ENCODE data around the gene SLC4A1.
A peak's percentile ranks its signal among the peaks of the same experiment; 100 is the strongest.

SLC4A1 gene

GRCh38 chr17:44260296-44260695 is 7.6 kb downstream of the SLC4A1 start:
- Histone ChIP-seq H3K27me3 (ENCODE audit: control insufficient read depth in 3 of 3, insufficient read depth in 3 of 3, low read depth in 1 of 3, low read length in 3 of 3) (peaks cover 0 to 73% (median 3%) of the 10 kb centered on the region in 3 experiments), H2BK15ac (ENCODE audit: low read length) (no peak overlapping the region), H2AK5ac (ENCODE audit: low read depth, low read length) (no peak overlapping the region), H4K91ac (ENCODE audit: low read depth, low read length, poor library complexity) (no peak overlapping the region), H3K9me3 (replicated peaks in 1 of 2; ENCODE audit: control insufficient read depth in 2 of 2, insufficient read depth in 1 of 2, low read depth in 1 of 2, low read length in 2 of 2) (no peaks in the 10 kb centered on the region), H3K14ac (ENCODE audit: low read length) (peak overlapping the region; percentile 25), H3K79me1 (ENCODE audit: low read depth, low read length) (no peaks in the 10 kb centered on the region), H3K27ac (replicated peaks; ENCODE audit: low read length) (no peak overlapping the region), H2AFZ (ENCODE audit: low read length) (no peak overlapping the region), H3K4ac (ENCODE audit: low read length) (no peak overlapping the region), H2BK5ac (ENCODE audit: low read length) (no peak overlapping the region), H3K4me1 (ENCODE audit: control insufficient read depth in 2 of 2, insufficient read depth in 1 of 2, low read depth in 1 of 2, low read length in 2 of 2) (no peaks in the 10 kb centered on the region), H2BK12ac (ENCODE audit: low read length) (no peak overlapping the region), H3K23ac (ENCODE audit: low read depth, low read length, poor library complexity) (no peak overlapping the region), H3K9ac (ENCODE audit: low read depth, low read length, poor library complexity) (no peak overlapping the region), H4K8ac (ENCODE audit: low read depth, low read length) (no peak overlapping the region), H2BK120ac (ENCODE audit: low read depth, low read length) (no peak overlapping the region), H3K4me2 (ENCODE audit: insufficient read depth, low read length, poor library complexity, severe bottlenecking) (no peak overlapping the region), H3K36me3 (replicated peaks in 1 of 2; ENCODE audit: control insufficient read depth in 2 of 2, insufficient read depth in 2 of 2, low read length in 2 of 2) (no peaks in the 10 kb centered on the region), H3K18ac (ENCODE audit: low read length) (peak overlapping the region; percentile 13), H3K4me3 (ENCODE audit: low read length in 2 of 2) (no peak overlapping the region)
- no CpG with 5 or more reads among the region's 6 CpGs for WGBS, 2 donors (ENCODE audit: extremely low coverage in 2 of 2, insufficient read length in 2 of 2, insufficient replicate concordance in 1 of 2)
- no peak for DNase-seq (ENCODE audit: low spot score)

DNA sequence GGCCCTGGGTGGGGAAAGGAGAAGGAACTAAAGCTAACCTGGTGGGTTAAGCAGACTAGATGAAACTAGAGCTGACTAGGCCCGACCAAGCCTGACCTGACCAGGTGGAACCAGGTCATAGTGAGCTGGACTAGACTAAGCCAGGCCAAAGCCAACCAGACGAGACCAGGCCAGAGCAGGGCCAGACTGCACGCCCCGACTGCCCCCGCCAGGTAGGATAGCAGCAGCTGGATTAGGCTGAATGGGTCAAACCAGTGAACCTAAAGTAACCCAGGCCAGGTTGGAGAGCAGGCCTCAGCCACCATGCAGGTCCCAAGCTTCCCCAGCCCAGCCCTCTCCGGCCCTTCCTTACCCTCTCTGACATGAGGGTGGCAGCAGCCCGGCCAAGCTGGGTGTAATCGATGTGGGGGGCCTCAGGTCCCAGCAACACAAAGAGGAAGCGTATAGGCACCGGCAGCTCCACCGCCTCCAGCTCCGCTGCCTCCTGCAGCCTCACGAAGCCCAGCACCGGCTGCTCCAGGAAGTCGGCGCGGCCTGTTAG is 9.1 kb downstream of the SLC4A1 start:
- H3K4me3 ChIP-seq (ENCODE audit: low read length in 2 of 2), result no peak overlapping the region
- H3K79me1 ChIP-seq (ENCODE audit: low read depth, low read length), result no peaks in the 10 kb centered on the region
- no peaks in the 10 kb centered on the region for H3K36me3 ChIP-seq (replicated peaks in 1 of 2; ENCODE audit: control insufficient read depth in 2 of 2, insufficient read depth in 2 of 2, low read length in 2 of 2)
- no CpG with 5 or more reads among the region's 17 CpGs for WGBS, 2 donors (ENCODE audit: extremely low coverage in 2 of 2, insufficient read length in 2 of 2, insufficient replicate concordance in 1 of 2)
- H2BK5ac ChIP-seq (ENCODE audit: low read length), result no peak overlapping the region
- H3K23ac ChIP-seq (ENCODE audit: low read depth, low read length, poor library complexity), result no peak overlapping the region
- H3K18ac ChIP-seq (ENCODE audit: low read length), result peak overlapping the region; percentile 3
- no peak overlapping the region for H2BK15ac ChIP-seq (ENCODE audit: low read length)
- H3K4ac ChIP-seq (ENCODE audit: low read length), result no peak overlapping the region
- peaks cover 0 to 83% (median 3%) of the 10 kb centered on the region in 3 experiments for H3K27me3 ChIP-seq (ENCODE audit: control insufficient read depth in 3 of 3, insufficient read depth in 3 of 3, low read depth in 1 of 3, low read length in 3 of 3)
- H3K9me3 ChIP-seq (replicated peaks in 1 of 2; ENCODE audit: control insufficient read depth in 2 of 2, insufficient read depth in 1 of 2, low read depth in 1 of 2, low read length in 2 of 2), result no peaks in the 10 kb centered on the region
- H3K14ac ChIP-seq (ENCODE audit: low read length), result peak overlapping the region; percentile 14
- no peak overlapping the region for H2AK5ac ChIP-seq (ENCODE audit: low read depth, low read length)
- no peak overlapping the region for H2BK12ac ChIP-seq (ENCODE audit: low read length)
- H3K27ac ChIP-seq (replicated peaks; ENCODE audit: low read length), result no peak overlapping the region
- H3K4me2 ChIP-seq (ENCODE audit: insufficient read depth, low read length, poor library complexity, severe bottlenecking), result no peak overlapping the region
- peak overlapping the region; percentile 7 for H3K9ac ChIP-seq (ENCODE audit: low read depth, low read length, poor library complexity)
- peak overlapping the region; percentile 74 for H2BK120ac ChIP-seq (ENCODE audit: low read depth, low read length)
- H3K4me1 ChIP-seq (ENCODE audit: control insufficient read depth in 2 of 2, insufficient read depth in 1 of 2, low read depth in 1 of 2, low read length in 2 of 2), result no peaks in the 10 kb centered on the region
- H4K8ac ChIP-seq (ENCODE audit: low read depth, low read length), result no peak overlapping the region
- H4K91ac ChIP-seq (ENCODE audit: low read depth, low read length, poor library complexity), result no peak overlapping the region
- DNase-seq (ENCODE audit: low spot score), result no peak
- no peak overlapping the region for H2AFZ ChIP-seq (ENCODE audit: low read length)

- Histone ChIP-seq H2BK5ac (ENCODE audit: low read length) (peak overlapping the region; percentile 22), H3K14ac (ENCODE audit: low read length) (no peak overlapping the region), H3K36me3 (replicated peaks in 1 of 2; ENCODE audit: control insufficient read depth in 2 of 2, insufficient read depth in 2 of 2, low read length in 2 of 2) (no peaks in the 10 kb centered on the region), H3K4me2 (ENCODE audit: insufficient read depth, low read length, poor library complexity, severe bottlenecking) (no peak overlapping the region), H3K79me1 (ENCODE audit: low read depth, low read length) (no peaks in the 10 kb centered on the region), H3K27ac (replicated peaks; ENCODE audit: low read length) (no peak overlapping the region), H2BK120ac (ENCODE audit: low read depth, low read length) (peak overlapping the region; percentile 74), H4K8ac (ENCODE audit: low read depth, low read length) (no peak overlapping the region), H2AFZ (ENCODE audit: low read length) (no peak overlapping the region), H3K4me1 (ENCODE audit: control insufficient read depth in 2 of 2, insufficient read depth in 1 of 2, low read depth in 1 of 2, low read length in 2 of 2) (no peaks in the 10 kb centered on the region), H3K4ac (ENCODE audit: low read length) (no peak overlapping the region), H3K4me3 (ENCODE audit: low read length in 2 of 2) (no peak overlapping the region), H3K27me3 (ENCODE audit: control insufficient read depth in 3 of 3, insufficient read depth in 3 of 3, low read depth in 1 of 3, low read length in 3 of 3) (peaks cover 0 to 79% (median 3%) of the 10 kb centered on the region in 3 experiments), H4K91ac (ENCODE audit: low read depth, low read length, poor library complexity) (no peak overlapping the region), H2BK15ac (ENCODE audit: low read length) (no peak overlapping the region), H3K18ac (ENCODE audit: low read length) (peak overlapping the region; percentile 67), H3K9ac (ENCODE audit: low read depth, low read length, poor library complexity) (no peak overlapping the region), H2AK5ac (ENCODE audit: low read depth, low read length) (no peak overlapping the region), H3K23ac (ENCODE audit: low read depth, low read length, poor library complexity) (peak overlapping the region; percentile 8), H3K9me3 (replicated peaks in 1 of 2; ENCODE audit: control insufficient read depth in 2 of 2, insufficient read depth in 1 of 2, low read depth in 1 of 2, low read length in 2 of 2) (no peaks in the 10 kb centered on the region), H2BK12ac (ENCODE audit: low read length) (no peak overlapping the region)
- WGBS, 2 donors (ENCODE audit: extremely low coverage in 2 of 2, insufficient read length in 2 of 2, insufficient replicate concordance in 1 of 2), result no CpG with 5 or more reads among the region's 23 CpGs
- no peak for DNase-seq (ENCODE audit: low spot score)
Observed at GRCh38 chr17:44257815-44258760, 9.8 kb downstream of the SLC4A1 start.

- H3K4ac ChIP-seq (ENCODE audit: low read length), result no peak overlapping the region
- H3K14ac ChIP-seq (ENCODE audit: low read length), result no peak overlapping the region
- H3K18ac ChIP-seq (ENCODE audit: low read length), result no peak overlapping the region
- H2BK15ac ChIP-seq (ENCODE audit: low read length), result no peak overlapping the region
- WGBS, 2 donors (ENCODE audit: extremely low coverage in 2 of 2, insufficient read length in 2 of 2, insufficient replicate concordance in 1 of 2), result no CpG with 5 or more reads among the region's 4 CpGs
- peaks cover 0 to 66% (median 3%) of the 10 kb centered on the region in 3 experiments for H3K27me3 ChIP-seq (ENCODE audit: control insufficient read depth in 3 of 3, insufficient read depth in 3 of 3, low read depth in 1 of 3, low read length in 3 of 3)
- no peak overlapping the region for H2BK12ac ChIP-seq (ENCODE audit: low read length)
- no peak overlapping the region for H4K8ac ChIP-seq (ENCODE audit: low read depth, low read length)
- no peak overlapping the region for H4K91ac ChIP-seq (ENCODE audit: low read depth, low read length, poor library complexity)
- H3K9me3 ChIP-seq (replicated peaks in 1 of 2; ENCODE audit: control insufficient read depth in 2 of 2, insufficient read depth in 1 of 2, low read depth in 1 of 2, low read length in 2 of 2), result no peaks in the 10 kb centered on the region
- DNase-seq (ENCODE audit: low spot score), result no peak
- H2AK5ac ChIP-seq (ENCODE audit: low read depth, low read length), result no peak overlapping the region
- H3K36me3 ChIP-seq (replicated peaks in 1 of 2; ENCODE audit: control insufficient read depth in 2 of 2, insufficient read depth in 2 of 2, low read length in 2 of 2), result no peaks in the 10 kb centered on the region
- peak overlapping the region; percentile 53 for H3K9ac ChIP-seq (ENCODE audit: low read depth, low read length, poor library complexity)
- no peaks in the 10 kb centered on the region for H3K79me1 ChIP-seq (ENCODE audit: low read depth, low read length)
- H3K4me2 ChIP-seq (ENCODE audit: insufficient read depth, low read length, poor library complexity, severe bottlenecking), result no peak overlapping the region
- H3K4me3 ChIP-seq (ENCODE audit: low read length in 2 of 2), result peak overlapping the region in 1 of 2 donors; percentile 41
- no peak overlapping the region for H2AFZ ChIP-seq (ENCODE audit: low read length)
- H3K23ac ChIP-seq (ENCODE audit: low read depth, low read length, poor library complexity), result no peak overlapping the region
- no peak overlapping the region for H2BK120ac ChIP-seq (ENCODE audit: low read depth, low read length)
- no peaks in the 10 kb centered on the region for H3K4me1 ChIP-seq (ENCODE audit: control insufficient read depth in 2 of 2, insufficient read depth in 1 of 2, low read depth in 1 of 2, low read length in 2 of 2)
- no peak overlapping the region for H2BK5ac ChIP-seq (ENCODE audit: low read length)
- H3K27ac ChIP-seq (replicated peaks; ENCODE audit: low read length), result no peak overlapping the region
Observed at GRCh38 chr17:44256671-44257070, 11.3 kb downstream of the SLC4A1 start.
